GM12873 (cell line): ENCODE results near the gene AUH.

Source experiments
- TF ChIP-seq, protein P1 (sequence below): IDR thresholded peaks from 2 replicates; pipeline ENCODE4 v1.5.1; 2012; ENCODE audit warnings: low read depth, mild to moderate bottlenecking, moderate library complexity, low read length, control low read depth; ENCODE audit not compliant: insufficient read depth; ENCODE audit errors: missing control alignments

AUH gene

DNA sequence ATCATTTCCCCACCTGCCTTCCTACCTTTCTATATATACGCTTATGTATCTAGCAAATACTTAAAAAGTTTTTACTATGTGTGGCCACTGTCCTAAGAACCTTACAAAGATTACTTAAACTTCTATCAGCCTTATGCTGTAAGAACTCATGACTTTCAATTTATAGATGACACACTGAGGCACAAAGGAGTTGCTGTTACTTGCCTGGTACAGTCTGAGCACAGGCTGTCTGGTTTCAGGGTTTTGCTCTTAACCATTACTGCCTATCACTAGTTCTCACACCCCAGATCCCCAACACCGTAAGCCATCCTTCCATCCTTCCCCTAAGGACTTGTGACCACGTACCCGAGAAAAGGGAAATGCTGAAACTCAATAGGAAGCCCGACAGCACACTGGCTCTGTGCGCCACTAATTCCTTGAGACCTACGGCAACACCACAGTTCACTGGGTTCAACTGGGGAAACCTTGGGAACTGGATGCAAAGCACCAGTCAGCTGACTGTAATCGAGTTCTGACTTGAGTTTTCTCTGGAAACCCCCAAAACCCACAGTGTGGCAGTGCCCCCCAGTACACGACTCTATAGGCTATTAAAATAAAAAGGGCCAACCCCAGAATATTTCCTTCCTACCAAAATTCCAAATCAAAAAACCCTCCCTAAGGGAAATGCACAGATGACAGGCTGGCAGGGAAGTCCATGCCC, 56.0 kb downstream of the AUH start:
- TF ChIP-seq, protein P1, sequence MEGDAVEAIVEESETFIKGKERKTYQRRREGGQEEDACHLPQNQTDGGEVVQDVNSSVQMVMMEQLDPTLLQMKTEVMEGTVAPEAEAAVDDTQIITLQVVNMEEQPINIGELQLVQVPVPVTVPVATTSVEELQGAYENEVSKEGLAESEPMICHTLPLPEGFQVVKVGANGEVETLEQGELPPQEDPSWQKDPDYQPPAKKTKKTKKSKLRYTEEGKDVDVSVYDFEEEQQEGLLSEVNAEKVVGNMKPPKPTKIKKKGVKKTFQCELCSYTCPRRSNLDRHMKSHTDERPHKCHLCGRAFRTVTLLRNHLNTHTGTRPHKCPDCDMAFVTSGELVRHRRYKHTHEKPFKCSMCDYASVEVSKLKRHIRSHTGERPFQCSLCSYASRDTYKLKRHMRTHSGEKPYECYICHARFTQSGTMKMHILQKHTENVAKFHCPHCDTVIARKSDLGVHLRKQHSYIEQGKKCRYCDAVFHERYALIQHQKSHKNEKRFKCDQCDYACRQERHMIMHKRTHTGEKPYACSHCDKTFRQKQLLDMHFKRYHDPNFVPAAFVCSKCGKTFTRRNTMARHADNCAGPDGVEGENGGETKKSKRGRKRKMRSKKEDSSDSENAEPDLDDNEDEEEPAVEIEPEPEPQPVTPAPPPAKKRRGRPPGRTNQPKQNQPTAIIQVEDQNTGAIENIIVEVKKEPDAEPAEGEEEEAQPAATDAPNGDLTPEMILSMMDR, result no peak

- TF ChIP-seq, protein P1, result no peak
These were observed 57.8 kb downstream of the AUH start for GRCh38 chr9:91303741-91304415.

GRCh38 chr9:91302831-91303230, 58.9 kb downstream of the AUH start:
- TF ChIP-seq, protein P1, result no peak

- TF ChIP-seq, protein P1, result no peak
These were observed 60.6 kb downstream of the AUH start for GRCh38 chr9:91301161-91301560.

GRCh38 chr9:91298311-91298710, 63.4 kb downstream of the AUH start:
- TF ChIP-seq, protein P1, result no peak

- TF ChIP-seq, protein P1, result no peak
These were observed 64.4 kb downstream of the AUH start for GRCh38 chr9:91297306-91297705.

DNA sequence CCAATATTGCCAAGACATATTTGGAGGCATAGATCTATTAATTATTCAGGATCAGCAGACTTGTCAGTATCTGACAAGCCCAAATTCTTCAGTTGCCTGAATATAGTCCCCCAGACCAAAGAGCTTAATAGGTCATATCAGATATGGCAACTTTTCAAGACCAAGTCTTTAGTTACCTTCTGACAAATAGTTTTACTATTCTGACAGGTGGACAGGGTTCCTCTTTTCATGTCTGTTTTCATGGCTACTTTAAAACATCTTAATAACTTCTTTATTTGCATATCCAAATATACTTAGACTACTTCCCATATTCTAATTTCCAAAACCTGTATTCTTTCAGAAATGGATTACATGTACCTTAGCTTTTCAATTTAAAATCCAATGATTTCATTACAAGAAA, 65.4 kb downstream of the AUH start:
- TF ChIP-seq, protein P1, result no peak
